RWPE1 (cell line): ENCODE measurements around the gene B3GAT1.
A peak's percentile ranks its signal among the peaks of the same experiment; 100 is the strongest.

ENCODE experiments used
- CTCF ChIA-PET: fragments of 350-600 bp; sonication (Branson Sonifier 250); formaldehyde crosslinking; extraction: SDS; loops from one replicate; lab custom pipeline; 2021; lab: Yijun Ruan, JAX
- POLR2A ChIA-PET: fragments of 400-600 bp; formaldehyde crosslinking; extraction: SDS; loops from one replicate; lab custom pipeline; 2020; ENCODE audit warnings: antibody characterized with exemption; ENCODE audit not compliant: low non-redundant PET; lab: Yijun Ruan, JAX
- DNase-seq: peaks from one replicate; pipeline ENCODE4 v3.0.0; 2012; ENCODE audit warnings: low spot score
- H3K27ac ChIP-seq: fragments of 450-650 bp; 2 replicates; pipeline ENCODE4 v1.5.1; 2017
- CTCF ChIP-seq: fragments of 450-650 bp; conservative IDR thresholded peaks from 2 replicates; pipeline ENCODE4 v1.5.1; 2017; ENCODE audit warnings: low read depth, mild to moderate bottlenecking

The B3GAT1 gene

GRCh38 chr11:134332189-134332631, 79.8 kb downstream of the B3GAT1 start:
- TF ChIP-seq CTCF: no peak
- DNase-seq: no peak
- ChIA-PET CTCF (interaction anchor here (0.6 to 0.9 kb wide), 2 partner anchors 37 to 57 kb away, joined by 3 read pairs; no protein-coding TSS in a partner anchor), POLR2A (interaction anchor here (0.7 kb wide), 1 partner anchor 68 kb away, joined by 3 read pairs; no protein-coding TSS in a partner anchor)
- no peak overlapping the region for H3K27ac ChIP-seq

DNA sequence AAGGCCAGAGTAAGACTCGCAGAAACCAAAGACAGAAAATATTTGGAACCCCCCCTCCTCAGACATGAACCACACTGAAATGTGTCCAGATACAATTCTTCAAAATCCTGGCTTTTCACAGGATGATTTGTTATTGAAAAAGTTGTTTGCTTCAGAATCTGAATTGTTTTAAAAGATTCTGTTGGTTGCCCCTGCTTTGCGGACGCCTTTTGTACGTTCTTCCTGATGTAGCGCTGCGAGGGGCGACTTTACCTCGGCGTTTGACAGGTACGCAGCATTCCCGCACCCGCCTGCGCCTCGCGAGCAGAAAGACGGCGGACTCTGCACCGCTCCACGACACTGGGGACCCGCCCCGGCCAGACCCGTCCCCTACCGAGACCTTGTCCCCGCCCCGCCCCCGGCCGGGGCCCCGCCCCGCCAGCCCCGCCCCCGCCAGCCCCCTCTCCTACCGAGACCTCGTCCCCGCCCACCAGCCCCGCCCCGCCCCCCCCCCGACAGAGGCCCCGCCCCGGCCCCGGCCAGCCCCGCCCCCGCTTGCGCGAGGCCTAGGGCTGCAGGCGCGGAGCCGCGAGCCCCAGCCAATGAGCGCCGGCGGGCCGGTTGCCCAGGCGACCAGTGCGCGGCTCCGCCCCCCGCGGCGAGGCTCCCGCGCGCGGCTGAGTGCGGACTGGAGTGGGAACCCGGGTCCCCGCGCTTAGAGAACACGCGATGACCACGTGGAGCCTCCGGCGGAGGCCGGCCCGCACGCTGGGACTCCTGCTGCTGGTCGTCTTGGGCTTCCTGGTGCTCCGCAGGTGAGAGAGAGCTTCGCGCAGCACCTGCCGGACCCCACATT, 80.5 kb downstream of the B3GAT1 start, which contains the start of gene GLB1L2:
GLB1L2 (plus strand) TSS at position 635 of the 835 bp plus-strand sequence; CDS start at position 709, 74 bp downstream.
- H3K27ac ChIP-seq: no peak within 1 kb of the TSS
- POLR2A ChIA-PET: no interaction called here
- peak; percentile 91 for DNase-seq

GRCh38 chr11:134330611-134331353, 81.3 kb downstream of the B3GAT1 start:
- no peak overlapping the region for H3K27ac ChIP-seq
- CTCF ChIA-PET: no interaction called here
- DNase-seq: no peak
- POLR2A ChIA-PET: no interaction called here
- no peak for TF ChIP-seq CTCF

More for the DNA sequence above, 80.5 kb downstream of the B3GAT1 start, which contains the start of gene GLB1L2:
- CTCF ChIA-PET: interaction anchor here (0.6 to 0.9 kb wide), 2 partner anchors 38 to 56 kb away, joined by 3 read pairs; no protein-coding TSS in a partner anchor
- TF ChIP-seq CTCF: no peak
